Endothelial cell of umbilical vein (primary cell): ENCODE data around the gene KDM4B. TPM values are rescaled to one million over a fixed set of nuclear protein-coding genes. Genes with fewer than 3 reads are reported as not detected.

Source experiments
- BruUV-seq: library from RNA; stranded (reverse); fragments of 400-500 nt; replicated peaks from 2 replicates; lab custom pipeline; 2021; lab: Mats Ljungman, UMichigan
- CTCF ChIA-PET: fragments of 300-600, 350-600 bp; sonication (Branson Sonifier 250); formaldehyde crosslinking; loops from one replicate; lab custom pipeline; 2021; ENCODE audit warnings: antibody characterized with exemption, inconsistent platforms; lab: Charles Lee
- POLR2A ChIA-PET: fragments of 300-600, 350-600 bp; sonication (Branson Sonifier 250); formaldehyde crosslinking; loops from one replicate; lab custom pipeline; 2021; ENCODE audit warnings: antibody characterized with exemption, inconsistent platforms; lab: Charles Lee
- DNase-seq: peaks from one replicate; pipeline ENCODE4 v3.0.0-alpha.2; 2011; ENCODE audit warnings: low read depth, low spot score
- FAIRE-seq: peaks from 2 replicates; lab custom pipeline; 2011; peaks lifted over from hg19 to GRCh38; lab: Jason Lieb, UNC
- H2AFZ ChIP-seq: 2 replicates; pipeline ENCODE4 v1.6.0; 2012; ENCODE audit warnings: low read depth, low read length, control low read depth, inconsistent platforms
- H3K27ac ChIP-seq: 2 replicates; pipeline ENCODE4 v1.5.1; 2011; ENCODE audit warnings: low read depth, mild to moderate bottlenecking, control low read depth, low read length, moderate library complexity; ENCODE audit not compliant: insufficient read depth
- H3K27me3 ChIP-seq, 2 experiments: 2 replicates each; pipeline versions ENCODE4 v1.6.0 to v1.6.1; 2011; ENCODE audit warnings: low read length in 2 of 2, mixed read lengths in 1 of 2; ENCODE audit not compliant: control insufficient read depth in 2 of 2, insufficient read depth in 2 of 2
- H3K36me3 ChIP-seq, 2 experiments: 2 replicates in 1 of 2; 3 replicates in 1 of 2; pipeline ENCODE4 v1.5.1; 2011; ENCODE audit warnings: low read length in 2 of 2, mild to moderate bottlenecking in 1 of 2, moderate library complexity in 1 of 2; ENCODE audit not compliant: control insufficient read depth in 2 of 2, insufficient read depth in 2 of 2; ENCODE audit errors: extremely low read depth in 1 of 2
- H3K4me1 ChIP-seq: 3 replicates; pipeline ENCODE4 v1.5.1; 2011; ENCODE audit warnings: mild to moderate bottlenecking, low read length; ENCODE audit not compliant: control insufficient read depth, insufficient read depth; ENCODE audit errors: extremely low read depth
- H3K4me2 ChIP-seq: 2 replicates; pipeline ENCODE4 v1.6.1; 2011; ENCODE audit warnings: low read length, control low read depth, mixed read lengths; ENCODE audit not compliant: insufficient read depth
- H3K4me3 ChIP-seq, 3 experiments: fragments of 200-600 bp in 1 of 3; sonication (generic), shearing (Covaris generic) in 1 of 3; replicated peaks in 1 of 3; 2 replicates each; pipeline ENCODE4 v1.5.1; 2011 to 2016; ENCODE audit warnings: control low read depth in 3 of 3, low read length in 3 of 3, mild to moderate bottlenecking in 2 of 3, inconsistent platforms in 1 of 3, low read depth in 1 of 3, moderate library complexity in 1 of 3; ENCODE audit not compliant: insufficient read depth in 1 of 3
- H3K79me2 ChIP-seq: 2 replicates; pipeline ENCODE4 v1.6.0; 2012; ENCODE audit warnings: low read length, inconsistent platforms; ENCODE audit not compliant: control insufficient read depth, insufficient read depth
- H3K9ac ChIP-seq: replicated peaks from 2 replicates; pipeline ENCODE3; 2011; ENCODE audit warnings: low read length, control low read depth; ENCODE audit not compliant: insufficient read depth; ENCODE audit errors: extremely low read depth
- H3K9me1 ChIP-seq: replicated peaks from 3 replicates; pipeline ENCODE4 v1.6.0; 2011; ENCODE audit warnings: mild to moderate bottlenecking, low read length; ENCODE audit not compliant: control insufficient read depth, insufficient read depth; ENCODE audit errors: extremely low read depth
- H3K9me3 ChIP-seq: replicated peaks from 2 replicates; pipeline ENCODE4 v1.5.1; 2012; ENCODE audit warnings: low read length, inconsistent platforms; ENCODE audit not compliant: control insufficient read depth, insufficient read depth
- H4K20me1 ChIP-seq: replicated peaks from 2 replicates; pipeline ENCODE3; 2011; ENCODE audit warnings: mild to moderate bottlenecking, low read length; ENCODE audit not compliant: control insufficient read depth, insufficient read depth; ENCODE audit errors: extremely low read depth
- CTCF ChIP-seq, 2 donors: IDR thresholded peaks; 1 replicate in 1 of 2; 2 replicates in 1 of 2; pipeline ENCODE4 v1.5.1; 2011; ENCODE audit warnings: low read length in 2 of 2, mild to moderate bottlenecking in 2 of 2, moderate library complexity in 2 of 2, control low read depth in 1 of 2, inconsistent platforms in 1 of 2, low read depth in 1 of 2; ENCODE audit not compliant: insufficient read depth in 1 of 2; ENCODE audit errors: extremely low read depth in 1 of 2
- EZH2 ChIP-seq: IDR thresholded peaks from 2 replicates; pipeline ENCODE4 v1.6.1; 2012; ENCODE audit warnings: borderline replicate concordance, low read depth, mild to moderate bottlenecking, moderate library complexity, low read length, inconsistent platforms; ENCODE audit not compliant: severe bottlenecking
- FOS ChIP-seq: IDR thresholded peaks from 2 replicates; pipeline ENCODE4 v1.6.1; 2011; ENCODE audit warnings: mild to moderate bottlenecking, low read length, moderate library complexity, borderline replicate concordance; ENCODE audit not compliant: insufficient read depth
- GATA2 ChIP-seq: IDR thresholded peaks from 2 replicates; pipeline ENCODE4 v1.7.0; 2011; ENCODE audit warnings: low read depth, mild to moderate bottlenecking, moderate library complexity, mixed read lengths, low read length; ENCODE audit not compliant: insufficient read length, insufficient read depth
- JUN ChIP-seq: IDR thresholded peaks from 2 replicates; pipeline ENCODE4 v1.6.1; 2011; ENCODE audit warnings: borderline replicate concordance, low read depth; ENCODE audit not compliant: insufficient read length, insufficient read depth
- MAX ChIP-seq: IDR thresholded peaks from 2 replicates; pipeline ENCODE4 v1.6.1; 2011; ENCODE audit not compliant: insufficient read depth, insufficient read length
- MYC ChIP-seq: IDR thresholded peaks from one replicate; pipeline ENCODE4 v1.6.1; 2011; ENCODE audit warnings: mild to moderate bottlenecking, low read depth, low read length
- POLR2A ChIP-seq: IDR thresholded peaks from 2 replicates; pipeline ENCODE4 v1.6.1; 2012; ENCODE audit warnings: low read depth, mild to moderate bottlenecking, control low read depth, low read length
- POLR2AphosphoS5 ChIP-seq: IDR thresholded peaks from 2 replicates; pipeline ENCODE4 v1.6.1; 2012; ENCODE audit warnings: low read depth, mild to moderate bottlenecking, control low read depth, low read length, moderate library complexity; ENCODE audit not compliant: insufficient read depth
- dilution Hi-C: fragments of 300-500 bp; cut with MboI; formaldehyde crosslinking; loops from one replicate; pipeline ENCODE4 v1.15.0; 2019; ENCODE audit warnings: low sequenced_read_pairs; ENCODE audit not compliant: extremely low pct_ligation_motif_present
- intact Hi-C: fragments of 100-400 bp; cut with micrococcal nuclease; formaldehyde crosslinking; loops from one replicate; pipeline ENCODE4 v1.10.0; 2022
- polyA plus RNA-seq, 4 experiments: library from polyadenylated mRNA; depleted of rRNA in 3 of 4; stranded (reverse) in 3 of 4; unstranded in 1 of 4; fragments of >200 nt; gene quantifications; 2 replicates each; pipeline versions ENCODE4 v1.2.1 to v1.2.3, GENCODE V29; 2011 to 2012; ENCODE audit warnings: missing spikeins in 1 of 4
- total RNA-seq: library from RNA; stranded (reverse); gene quantifications from 2 replicates; pipeline ENCODE4 v1.2.3, GENCODE V29; 2021

The KDM4B gene
- total and polyA plus RNA-seq, 2 donors (not counting 3 experiments of a cell fraction or from before 2014, with no cell fraction given), result 12.4 to 37.2 TPM

GRCh38 chr19:5178841-5179240 is 209.9 kb downstream of the KDM4B start:
- Histone ChIP-seq H3K9ac (no peak overlapping the region), H3K4me1 (no peaks in the 10 kb centered on the region), H2AFZ (no peak overlapping the region), H3K79me2 (no peaks in the 10 kb centered on the region), H3K4me3 (no peak overlapping the region), H3K27me3 (peaks cover 2 to 6% of the 10 kb centered on the region in 2 experiments), H4K20me1 (no peaks in the 10 kb centered on the region), H3K27ac (no peak overlapping the region), H3K9me3 (no peaks in the 10 kb centered on the region), H3K36me3 (no peaks in the 10 kb centered on the region), H3K4me2 (no peak overlapping the region), H3K9me1 (no peaks in the 10 kb centered on the region)
- no TSS peak for BruUV-seq
- DNase-seq (no peak), FAIRE-seq (no peak)
- intact Hi-C loops (loop anchor here (10.0 kb wide), 1 partner anchor 864 kb away; no protein-coding TSS in a partner anchor), dilution Hi-C loops (no loop called here)
- ChIA-PET POLR2A (no interaction called here), CTCF (interaction anchor here (1.6 kb wide), 1 partner anchor 11 kb away, joined by 3 read pairs; no protein-coding TSS in a partner anchor)
- no peak for TF ChIP-seq JUN
- TF ChIP-seq CTCF (IDR thresholded peaks at IDR 0.05; ENCODE audit: extremely low read depth in 1 of 2, insufficient read depth in 1 of 2, low read depth in 1 of 2, low read length in 2 of 2), result no peak
- TF ChIP-seq GATA2, result no peak
- no peak for TF ChIP-seq EZH2
- TF ChIP-seq POLR2A, result no peak
- no peak for TF ChIP-seq MYC
- no peak for TF ChIP-seq MAX
- TF ChIP-seq POLR2AphosphoS5, result no peak
- TF ChIP-seq FOS, result no peak
